HG03103 (cell line): Measurements from ENCODE around the gene TNFSF13.
"Not testable (repeated sequence)": the region's sequence is repeated elsewhere in the genome, so short reads cannot be mapped to it uniquely, and the experiment has no call there.

Experiments
- ATAC-seq: cut with Tn5 transposase; IDR thresholded peaks from one replicate; pipeline ENCODE4 v1.9.1; 2021; ENCODE audit warnings: low read depth; ENCODE audit not compliant: unreplicated experiment

Gene TNFSF13

DNA sequence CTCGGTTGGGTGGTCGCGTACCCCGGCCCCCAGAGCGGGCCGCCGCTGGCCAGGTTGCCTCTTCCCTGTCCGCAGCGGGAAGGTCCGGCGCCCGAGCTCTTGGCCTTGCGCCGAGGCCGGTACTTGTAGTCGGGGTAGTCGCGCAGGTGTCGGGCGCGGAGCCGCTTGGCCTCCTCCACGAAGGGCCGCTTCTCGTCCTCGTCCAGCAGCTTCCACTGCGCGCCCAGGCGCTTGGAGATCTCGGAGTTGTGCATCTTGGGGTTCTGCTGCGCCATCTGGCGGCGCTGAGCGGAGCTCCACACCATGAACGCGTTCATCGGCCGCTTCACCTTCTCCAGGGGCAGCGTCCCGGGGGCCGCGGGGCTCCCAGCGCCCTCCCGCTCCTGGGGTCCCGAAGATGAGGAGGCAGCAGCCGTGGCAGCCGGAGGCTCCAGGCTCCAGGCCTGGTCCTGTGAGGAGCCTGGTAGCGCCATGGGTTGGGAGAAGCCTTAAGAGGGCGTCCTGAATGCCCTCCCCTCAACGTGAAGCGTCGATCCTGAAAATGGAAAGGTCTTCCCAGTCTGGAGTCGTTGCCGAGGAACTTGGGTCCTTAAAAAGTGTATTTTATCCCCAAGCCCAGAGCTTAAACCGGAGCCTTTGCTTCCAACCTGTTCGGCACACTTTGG lies 30.8 kb downstream of the TNFSF13 start:
- no peak for ATAC-seq

DNA sequence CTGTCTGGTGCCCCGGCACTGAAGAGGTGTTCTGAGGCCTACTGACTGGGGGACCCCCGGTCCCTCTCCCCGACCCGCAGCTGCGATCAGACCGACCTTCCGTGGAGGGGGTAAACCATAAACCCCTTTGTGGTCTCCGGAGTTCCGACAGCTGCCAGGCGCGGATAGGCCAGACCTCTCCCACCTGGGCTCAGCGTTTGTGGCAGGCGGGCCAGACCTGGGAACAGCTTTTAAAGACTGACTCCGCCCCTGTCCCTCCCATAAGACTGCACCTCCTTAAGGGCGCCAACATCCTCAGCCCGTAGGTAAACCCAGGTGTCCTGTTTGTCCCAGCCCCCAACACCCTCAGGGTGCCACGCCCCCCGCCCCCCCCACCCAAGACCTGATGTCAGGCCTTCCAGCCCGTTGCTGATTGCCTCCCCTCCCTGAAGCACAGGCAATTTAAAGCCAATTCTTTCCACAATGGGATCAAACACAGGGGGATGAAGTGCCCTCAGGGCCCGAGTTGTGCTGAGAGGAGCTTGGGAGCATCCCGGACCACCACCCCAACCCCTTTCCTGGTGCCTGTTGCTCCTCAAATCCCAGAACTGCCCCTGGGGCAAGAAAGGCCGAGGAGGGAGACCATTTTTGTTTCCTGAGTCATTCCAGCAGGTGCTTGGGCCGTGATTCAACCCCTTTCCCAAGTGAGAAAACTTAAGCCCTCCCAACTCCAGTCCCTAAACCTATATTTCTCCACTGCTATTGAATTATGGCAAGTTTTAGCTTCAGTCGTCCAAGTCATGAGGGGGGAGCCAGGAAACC lies 31.5 kb downstream of the TNFSF13 start, which contains the start of gene SOX15:
SOX15 (minus strand) TSS at position 204 of the 801 bp plus-strand sequence. CDS start 418 bp downstream, outside the sequence.
- no peak for ATAC-seq

DNA sequence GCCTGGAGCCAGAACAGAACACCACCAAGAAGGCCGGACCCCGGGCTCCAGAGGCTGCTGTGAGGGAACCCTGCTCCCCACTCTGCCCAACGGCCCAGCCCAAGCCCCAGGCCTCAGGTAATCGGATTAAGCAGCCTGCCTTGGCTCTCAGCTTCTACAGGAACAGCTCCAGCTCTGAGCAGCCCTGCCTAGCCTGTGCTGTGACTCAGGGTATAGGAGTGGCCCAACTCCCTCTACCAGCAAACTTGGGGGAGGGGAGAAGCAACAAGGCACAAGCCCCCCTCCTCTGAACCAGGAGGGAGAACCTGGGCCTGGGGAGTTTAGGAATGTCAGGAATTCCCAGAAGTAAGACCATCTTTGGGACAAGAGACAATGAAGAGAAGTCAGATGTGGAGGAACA lies 32.2 kb downstream of the TNFSF13 start:
- no peak for ATAC-seq

DNA sequence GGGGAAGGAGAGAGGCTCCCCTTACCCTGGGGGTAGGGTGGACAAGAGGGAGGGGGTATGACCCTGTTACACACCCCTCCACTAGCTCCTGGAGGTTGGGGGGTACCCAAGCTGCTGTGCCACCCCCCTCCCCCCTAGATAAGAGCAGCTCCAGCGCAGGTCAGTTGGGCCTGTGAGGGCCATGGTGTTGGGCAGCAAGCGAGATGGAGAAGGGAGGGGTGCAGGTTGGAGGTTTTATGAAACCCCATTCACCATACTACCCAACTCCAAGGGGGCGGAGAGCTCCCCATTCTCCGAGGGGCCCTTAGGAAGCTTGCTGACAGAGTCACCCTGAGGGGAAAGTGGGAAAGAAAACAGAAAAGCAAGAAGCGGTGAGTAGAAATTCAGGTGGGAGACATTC lies 33.0 kb downstream of the TNFSF13 start:
- no peak for ATAC-seq

DNA sequence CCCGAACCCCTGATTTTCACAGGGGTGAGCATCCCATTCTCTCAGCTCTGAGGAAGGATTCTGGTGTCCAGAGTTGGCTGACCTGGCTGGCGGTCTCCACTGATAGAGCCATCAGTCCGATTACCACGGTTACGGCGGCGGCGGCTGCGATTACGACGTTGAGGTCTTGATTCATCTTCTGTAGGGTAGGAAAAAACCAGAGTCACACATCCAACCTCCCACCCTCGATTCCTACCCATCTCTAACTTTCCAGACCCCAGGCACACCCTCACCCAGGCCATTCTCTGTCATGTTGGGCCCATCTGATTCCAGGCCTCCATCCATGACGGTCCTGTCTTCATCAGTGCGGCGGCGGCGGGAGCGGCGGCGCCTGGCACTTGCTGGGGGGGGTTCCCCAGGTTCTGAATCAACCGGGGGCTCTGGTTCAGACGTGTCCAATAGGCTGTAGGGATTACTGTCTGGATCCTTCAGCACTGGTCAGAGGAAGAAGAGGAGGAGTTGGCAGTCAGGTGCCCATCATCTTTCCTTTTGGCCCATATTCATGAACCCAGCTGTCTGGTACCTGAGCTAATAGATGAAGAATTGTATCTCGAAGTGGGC lies 34.0 kb downstream of the TNFSF13 start:
- no peak for ATAC-seq

DNA sequence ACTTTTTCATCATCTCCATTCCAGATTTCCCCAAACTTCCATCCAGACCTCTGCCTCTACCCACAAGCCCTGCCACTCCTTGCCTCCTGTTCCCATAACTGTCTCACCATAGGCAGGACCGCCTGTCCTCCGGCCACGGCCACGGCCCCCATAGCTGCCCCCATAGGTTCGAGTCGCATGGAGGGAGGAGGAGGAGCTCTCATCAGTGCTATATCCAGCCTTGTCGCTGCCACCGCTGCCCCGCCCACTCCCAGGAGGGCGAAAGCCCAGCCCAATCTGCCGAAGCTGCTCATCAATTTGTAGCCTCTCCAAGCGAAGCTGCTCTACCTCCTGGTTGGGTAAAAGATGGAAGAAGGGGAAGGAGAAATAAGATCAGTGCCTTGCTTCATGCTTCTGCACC lies 34.7 kb downstream of the TNFSF13 start:
- no peak for ATAC-seq

DNA sequence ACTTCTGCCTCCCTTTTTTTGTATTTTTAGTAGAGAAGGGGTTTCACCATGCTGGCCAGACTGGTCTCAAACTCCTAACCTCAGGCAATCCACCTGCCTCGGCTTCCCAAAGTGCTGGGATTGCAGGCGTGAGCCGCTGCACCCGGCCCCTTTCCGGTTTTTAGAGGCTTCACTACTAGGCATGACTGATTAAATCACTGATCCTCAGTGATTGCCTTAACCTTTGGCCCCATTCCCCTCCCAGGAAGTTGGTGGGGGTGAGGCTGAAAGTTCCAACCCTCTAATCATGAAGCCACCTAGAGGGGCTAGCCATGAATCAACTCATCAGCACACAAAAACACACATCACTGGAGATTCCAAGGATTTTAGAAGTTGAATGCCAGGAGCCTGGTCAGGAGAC lies 39.0 kb downstream of the TNFSF13 start:
- not testable (repeated sequence) for ATAC-seq

DNA sequence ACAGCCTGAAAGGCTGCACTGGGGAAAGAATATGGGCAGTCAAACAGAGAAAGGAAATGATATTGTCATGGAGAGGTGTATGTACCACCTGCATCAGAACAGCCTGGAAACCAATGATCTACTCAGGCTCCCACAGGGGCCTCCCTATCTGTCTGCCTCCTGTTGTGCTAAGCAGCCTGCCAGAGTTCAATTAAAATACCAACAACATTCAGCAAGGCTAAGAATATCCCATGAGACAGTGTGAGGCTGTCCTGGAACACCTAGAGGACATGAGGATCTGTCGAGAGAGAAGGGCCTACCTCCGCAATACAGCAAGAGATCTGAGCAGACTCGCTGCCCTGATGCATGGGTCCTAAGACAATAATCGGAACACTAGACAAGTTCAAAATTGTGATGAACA lies 47.7 kb downstream of the TNFSF13 start:
- no peak for ATAC-seq

DNA sequence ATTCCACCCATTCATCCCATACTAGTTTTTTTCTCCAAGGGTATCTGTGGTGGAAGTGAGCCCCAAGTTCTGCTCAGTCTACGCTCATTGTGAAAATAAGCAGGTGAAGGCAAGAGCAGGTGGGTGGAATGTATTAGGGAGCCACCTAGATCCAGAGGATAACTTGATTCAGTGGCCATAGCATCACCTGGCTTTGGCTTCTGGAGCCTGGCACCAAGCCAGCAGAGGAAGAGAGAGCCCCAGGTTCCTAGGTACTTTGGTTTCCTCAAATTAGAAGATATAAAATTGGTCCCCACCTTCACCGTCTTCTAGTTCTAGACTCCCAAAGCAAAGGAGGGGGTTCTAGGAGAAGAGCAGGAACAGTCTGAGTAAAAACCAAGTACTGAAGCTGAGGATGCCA lies 52.1 kb downstream of the TNFSF13 start:
- no peak for ATAC-seq
